D721Med (cell line): ENCODE results near the gene GPC6.

Source experiments
- DNase-seq: peaks from one replicate; pipeline ENCODE4 v3.0.0; 2011; ENCODE audit warnings: low spot score; ENCODE audit not compliant: insufficient read length
- FAIRE-seq: peaks from 2 replicates; lab custom pipeline; 2011; peaks lifted over from hg19 to GRCh38; lab: Jason Lieb, UNC
- CTCF ChIP-seq: IDR thresholded peaks from 2 replicates; pipeline ENCODE4 v1.5.1; 2012; ENCODE audit warnings: mild to moderate bottlenecking, control low read depth; ENCODE audit not compliant: insufficient read depth; ENCODE audit errors: missing control alignments

The GPC6 gene

GRCh38 chr13:93889430-93889951, 662.9 kb downstream of the GPC6 start:
- FAIRE-seq (no peak), DNase-seq (no peak)
- no peak for TF ChIP-seq CTCF

GRCh38 chr13:93899981-93900380, 673.4 kb downstream of the GPC6 start:
- peak; percentile 6 for FAIRE-seq
- TF ChIP-seq CTCF, result no peak

GRCh38 chr13:93900731-93901130, 674.1 kb downstream of the GPC6 start:
- no peak for DNase-seq
- no peak for TF ChIP-seq CTCF
- FAIRE-seq, result no peak

More at GRCh38 chr13:93899981-93900380, 673.4 kb downstream of the GPC6 start:
- no peak for DNase-seq

GRCh38 chr13:93903909-93904308, 677.3 kb downstream of the GPC6 start:
- no peak for FAIRE-seq
- TF ChIP-seq CTCF, result no peak
- no peak for DNase-seq

- FAIRE-seq, result no peak
- TF ChIP-seq CTCF, result no peak
- DNase-seq, result no peak
Observed at GRCh38 chr13:93915269-93915809, 688.7 kb downstream of the GPC6 start.

- TF ChIP-seq CTCF, result no peak
- FAIRE-seq (no peak), DNase-seq (no peak)
Observed at GRCh38 chr13:93922063-93922855, 695.7 kb downstream of the GPC6 start.

- DNase-seq (no peak), FAIRE-seq (no peak)
- TF ChIP-seq CTCF, result no peak
Observed at GRCh38 chr13:93925990-93926389, 699.4 kb downstream of the GPC6 start.
